Glutamatergic neuron (in vitro differentiated cells): ENCODE measurements around the gene LBH. TPM values are rescaled to one million over a fixed set of nuclear protein-coding genes. Genes with fewer than 3 reads are reported as not detected.

Experiments
- DNase-seq: peaks from one replicate; pipeline ENCODE4 v3.0.0; 2022
- H3K27ac Mint-ChIP-seq: one replicate; pipeline ENCODE4 v1.8.0; 2020; ENCODE audit warnings: mild to moderate bottlenecking, mixed read lengths, inconsistent platforms; ENCODE audit not compliant: unreplicated experiment
- H3K27me3 Mint-ChIP-seq: one replicate; pipeline ENCODE4 v1.8.0; 2020; ENCODE audit warnings: mild to moderate bottlenecking, moderate library complexity, mixed read lengths, inconsistent platforms; ENCODE audit not compliant: unreplicated experiment
- H3K36me3 Mint-ChIP-seq: one replicate; pipeline ENCODE4 v1.8.0; 2020; ENCODE audit warnings: mild to moderate bottlenecking, mixed read lengths, inconsistent platforms; ENCODE audit not compliant: unreplicated experiment
- H3K4me1 Mint-ChIP-seq: one replicate; pipeline ENCODE4 v1.8.0; 2020; ENCODE audit warnings: mild to moderate bottlenecking, low read depth, mixed read lengths, inconsistent platforms; ENCODE audit not compliant: unreplicated experiment
- H3K4me3 Mint-ChIP-seq: one replicate; pipeline ENCODE4 v1.8.0; 2020; ENCODE audit warnings: mild to moderate bottlenecking, mixed read lengths, inconsistent platforms; ENCODE audit not compliant: unreplicated experiment
- H3K9me3 Mint-ChIP-seq: one replicate; pipeline ENCODE4 v1.8.0; 2020; ENCODE audit warnings: mild to moderate bottlenecking, moderate library complexity, mixed read lengths, inconsistent platforms; ENCODE audit not compliant: unreplicated experiment
- total RNA-seq: library from RNA; stranded (reverse); fragmentation: NEBNext Ultra II Directional; extraction: Animal tissue kit (Norgen Biotek cat#: 25700); gene quantifications from one replicate; pipeline ENCODE4 v1.2.1, GENCODE V29; 2021; ENCODE audit not compliant: unreplicated experiment
- TF ChIP-seq, protein P1 (sequence below): fragments of 200-600 bp; sonication (generic); IDR thresholded peaks from one replicate; pipeline ENCODE4 v1.5.0; 2021; ENCODE audit not compliant: partially characterized antibody, unreplicated experiment

The LBH gene
- total RNA-seq, 1 donor from 2014 or later: 112 TPM

DNA sequence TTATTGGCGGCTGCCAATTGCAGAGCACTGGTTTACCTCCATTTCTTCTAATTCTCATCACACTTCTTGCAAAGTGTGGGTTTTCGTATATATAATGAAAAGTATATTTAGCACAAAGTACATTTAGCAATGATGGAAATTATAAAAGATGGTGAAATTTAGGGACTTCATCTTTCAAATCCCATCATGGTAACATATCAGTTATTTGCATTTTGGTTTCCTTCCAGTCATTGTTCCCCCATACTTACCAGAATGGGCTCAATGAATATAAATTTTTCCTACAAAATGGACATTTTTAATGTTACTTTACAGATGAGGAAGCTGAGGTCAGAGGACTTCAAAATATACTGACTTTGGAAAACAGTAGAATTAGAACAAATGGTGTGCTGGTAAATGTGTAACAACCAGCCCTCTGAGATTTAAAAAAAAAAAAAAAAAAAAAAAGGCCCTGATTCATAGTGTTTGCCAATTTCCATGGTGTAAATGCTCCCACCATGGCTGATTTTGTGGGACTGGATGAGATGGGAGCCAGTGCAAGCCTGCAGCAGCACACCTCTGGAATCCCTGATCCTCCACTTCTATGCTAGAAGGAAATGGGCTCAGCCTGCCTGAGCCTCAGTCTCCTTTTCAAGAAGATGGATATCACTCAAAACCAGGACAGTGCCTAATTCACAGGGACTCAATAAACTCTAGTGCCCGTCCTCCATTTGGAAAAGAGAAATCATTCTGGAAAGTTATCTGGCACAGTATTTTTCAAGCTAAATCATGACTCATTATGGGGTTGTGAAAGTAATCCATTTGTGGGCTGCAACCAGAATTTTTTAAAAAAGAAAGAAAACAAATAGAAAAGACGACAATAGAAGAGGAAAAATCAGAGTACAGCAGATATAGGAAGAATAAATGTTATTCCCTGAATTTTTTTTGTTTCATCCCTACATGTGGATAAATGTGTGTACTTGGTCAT lies 34.0 kb downstream of the LBH start:
- H3K9me3 Mint-ChIP-seq: no peaks in the 10 kb centered on the region

DNA sequence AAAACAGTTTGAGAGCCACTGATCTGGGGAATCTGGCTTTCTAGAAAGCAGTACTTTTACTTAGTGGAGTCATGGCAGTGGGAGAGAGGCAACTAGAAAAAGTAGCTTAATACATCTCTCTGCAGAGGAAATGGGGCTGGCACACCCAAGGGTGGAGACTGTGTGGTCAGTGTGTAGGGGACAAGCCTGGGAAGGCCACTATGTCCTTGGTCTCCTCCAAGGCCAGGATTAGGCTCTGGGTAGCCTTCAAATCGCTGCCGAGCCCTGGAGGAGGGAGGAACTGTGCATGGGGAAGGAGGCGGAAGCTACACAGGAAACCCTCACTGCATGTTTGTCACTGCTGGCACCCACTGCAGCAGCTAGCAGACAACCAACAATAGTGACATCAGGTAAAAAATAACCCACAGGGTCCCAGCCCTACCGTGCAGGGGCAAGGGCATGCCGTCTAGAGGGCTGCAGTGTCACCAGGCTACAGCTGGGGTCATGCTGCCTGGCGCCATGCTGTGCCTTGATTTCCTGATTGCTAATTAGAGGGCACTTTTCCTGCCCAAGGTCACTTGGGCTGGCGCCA lies 34.8 kb downstream of the LBH start:
- H3K4me3 Mint-ChIP-seq: no peak overlapping the region
- TF ChIP-seq, protein P1, sequence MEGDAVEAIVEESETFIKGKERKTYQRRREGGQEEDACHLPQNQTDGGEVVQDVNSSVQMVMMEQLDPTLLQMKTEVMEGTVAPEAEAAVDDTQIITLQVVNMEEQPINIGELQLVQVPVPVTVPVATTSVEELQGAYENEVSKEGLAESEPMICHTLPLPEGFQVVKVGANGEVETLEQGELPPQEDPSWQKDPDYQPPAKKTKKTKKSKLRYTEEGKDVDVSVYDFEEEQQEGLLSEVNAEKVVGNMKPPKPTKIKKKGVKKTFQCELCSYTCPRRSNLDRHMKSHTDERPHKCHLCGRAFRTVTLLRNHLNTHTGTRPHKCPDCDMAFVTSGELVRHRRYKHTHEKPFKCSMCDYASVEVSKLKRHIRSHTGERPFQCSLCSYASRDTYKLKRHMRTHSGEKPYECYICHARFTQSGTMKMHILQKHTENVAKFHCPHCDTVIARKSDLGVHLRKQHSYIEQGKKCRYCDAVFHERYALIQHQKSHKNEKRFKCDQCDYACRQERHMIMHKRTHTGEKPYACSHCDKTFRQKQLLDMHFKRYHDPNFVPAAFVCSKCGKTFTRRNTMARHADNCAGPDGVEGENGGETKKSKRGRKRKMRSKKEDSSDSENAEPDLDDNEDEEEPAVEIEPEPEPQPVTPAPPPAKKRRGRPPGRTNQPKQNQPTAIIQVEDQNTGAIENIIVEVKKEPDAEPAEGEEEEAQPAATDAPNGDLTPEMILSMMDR: no peak
- H3K36me3 Mint-ChIP-seq: peaks cover 8% of the 10 kb centered on the region
- peaks cover under 1% of the 10 kb centered on the region for H3K27me3 Mint-ChIP-seq
- DNase-seq: no peak
- no peaks in the 10 kb centered on the region for H3K9me3 Mint-ChIP-seq
- H3K4me1 Mint-ChIP-seq: peaks cover 5% of the 10 kb centered on the region
- H3K27ac Mint-ChIP-seq: no peak overlapping the region

More for the DNA sequence above, 34.0 kb downstream of the LBH start:
- Mint-ChIP-seq H3K4me1 (peaks cover 5% of the 10 kb centered on the region), H3K27me3 (peaks cover 2% of the 10 kb centered on the region), H3K4me3 (no peak overlapping the region), H3K36me3 (peaks cover 8% of the 10 kb centered on the region), H3K27ac (no peak overlapping the region)
- no peak for DNase-seq
- TF ChIP-seq, protein P1: no peak

DNA sequence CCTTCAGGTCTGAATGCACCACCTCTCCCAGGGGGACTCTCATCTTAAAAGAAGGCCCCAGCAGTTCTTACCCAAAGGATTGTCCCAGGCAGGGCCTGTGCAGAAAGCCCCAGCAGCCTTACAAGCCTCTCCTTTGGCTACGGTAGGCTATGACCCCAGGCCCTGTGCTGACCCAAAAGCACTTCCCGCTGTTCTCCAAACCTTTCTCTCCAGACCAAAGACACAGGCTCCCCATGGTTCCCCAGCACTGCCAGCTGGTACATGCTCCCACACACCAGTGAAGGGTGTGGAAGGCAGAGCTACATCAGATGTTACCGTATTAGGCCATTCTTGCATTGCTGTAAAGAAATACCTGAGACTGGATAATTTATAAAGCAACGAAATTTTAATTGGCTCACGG lies 35.4 kb downstream of the LBH start:
- H3K27ac Mint-ChIP-seq: no peak overlapping the region
- H3K36me3 Mint-ChIP-seq: peaks cover 8% of the 10 kb centered on the region
- TF ChIP-seq, protein P1: no peak
- peaks cover 5% of the 10 kb centered on the region for H3K4me1 Mint-ChIP-seq
- peaks cover 2% of the 10 kb centered on the region for H3K9me3 Mint-ChIP-seq
- no peak overlapping the region for H3K4me3 Mint-ChIP-seq
- H3K27me3 Mint-ChIP-seq: no peaks in the 10 kb centered on the region
- DNase-seq: no peak

DNA sequence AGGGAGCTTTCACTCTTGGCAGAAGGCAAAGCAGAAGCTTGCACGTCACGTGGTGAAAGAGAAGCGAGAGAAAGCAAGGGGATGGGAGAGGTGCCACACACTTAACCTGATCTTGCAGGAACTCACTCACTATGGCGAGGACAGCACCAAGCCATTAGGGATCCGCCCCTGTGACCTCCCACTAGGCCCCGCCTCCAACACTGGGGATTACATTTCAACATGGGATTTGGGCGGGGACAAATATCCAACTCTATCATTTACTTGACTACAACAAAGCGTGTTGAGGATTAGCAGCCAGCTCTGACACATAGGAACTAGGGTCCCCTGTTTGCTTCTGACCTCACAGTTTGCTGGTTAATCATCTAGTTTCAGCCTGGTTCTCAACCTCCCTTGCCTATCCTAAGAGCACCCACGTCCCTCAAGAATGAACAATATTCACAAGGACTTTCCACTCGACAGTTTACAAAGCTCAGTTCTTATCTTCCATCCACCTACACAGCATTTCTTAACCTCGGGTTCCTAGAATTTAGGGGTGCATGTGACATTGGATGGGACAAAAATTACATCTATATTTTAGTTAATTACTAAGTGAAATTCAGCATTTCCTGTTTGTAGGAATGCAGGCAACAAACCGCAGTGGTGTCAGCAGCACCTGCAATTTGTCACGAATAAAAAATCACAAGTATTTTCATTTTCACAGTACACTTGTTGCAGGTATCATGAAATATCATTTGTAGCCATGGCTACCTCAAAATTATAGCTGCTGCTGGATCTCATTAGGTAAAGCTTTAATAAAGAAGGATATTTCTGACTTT lies 36.0 kb downstream of the LBH start:
- H3K36me3 Mint-ChIP-seq: peaks cover 5% of the 10 kb centered on the region
- peaks cover 2% of the 10 kb centered on the region for H3K9me3 Mint-ChIP-seq
- no peak overlapping the region for H3K4me3 Mint-ChIP-seq
- no peak for DNase-seq
- no peaks in the 10 kb centered on the region for H3K27me3 Mint-ChIP-seq
- no peak overlapping the region for H3K27ac Mint-ChIP-seq
- H3K4me1 Mint-ChIP-seq: peaks cover 5% of the 10 kb centered on the region
- TF ChIP-seq, protein P1: no peak
